Gastroesophageal sphincter (tissue), 4 donors: ENCODE measurements around the gene ATG14. TPM values are rescaled to one million over a fixed set of nuclear protein-coding genes. Genes with fewer than 3 reads are reported as not detected.

Source experiments
- ATAC-seq: fragments of 150-250 bp; one replicate; pipeline ENCODE4 v1.9.1; 2016; ENCODE audit warnings: mild to moderate bottlenecking, moderate library complexity
- H3K27ac ChIP-seq, 4 donors: fragments of 200-600 bp; sonication (generic) in 3 of 4; 1 replicate in 3 of 4; 2 replicates in 1 of 4; pipeline ENCODE4 v1.5.1; 2016 to 2019
- H3K27me3 ChIP-seq: fragments of 200-600 bp; sonication (generic); one replicate; pipeline ENCODE4 v1.5.1; 2019
- H3K36me3 ChIP-seq, 2 donors: fragments of 200-600 bp; sonication (generic); one replicate each; pipeline ENCODE4 v1.5.1; 2019; ENCODE audit warnings: control low read depth in 1 of 2
- H3K4me1 ChIP-seq, 3 donors: fragments of 200-600 bp; sonication (generic); 1 replicate in 2 of 3; 2 replicates in 1 of 3; pipeline ENCODE4 v1.5.1; 2016 to 2019; ENCODE audit warnings: control low read depth in 2 of 3
- H3K4me3 ChIP-seq, 2 donors: fragments of 200-600 bp; sonication (generic); one replicate each; pipeline ENCODE4 v1.5.1; 2019; ENCODE audit warnings: mild to moderate bottlenecking in 1 of 2, moderate library complexity in 1 of 2
- H3K9me3 ChIP-seq, 3 donors: fragments of 200-600 bp; sonication (generic); one replicate each; pipeline ENCODE4 v1.5.1; 2017 to 2019; ENCODE audit warnings: control low read depth in 2 of 3
- CTCF ChIP-seq, 4 experiments: fragments of 200-600 bp in 2 of 4; fragments of 450-650 bp in 2 of 4; sonication (generic) in 1 of 4; IDR thresholded peaks; one replicate each; pipeline ENCODE4 v1.5.1; 2017 to 2019; ENCODE audit warnings: antibody characterized with exemption in 4 of 4, mild to moderate bottlenecking in 2 of 4, moderate library complexity in 2 of 4
- EP300 ChIP-seq: sonication (generic); formaldehyde crosslinking; IDR thresholded peaks from one replicate; pipeline ENCODE4 v1.6.1; 2017; ENCODE audit warnings: antibody characterized with exemption, mild to moderate bottlenecking
- POLR2A ChIP-seq, 2 donors: fragments of 450-650 bp; IDR thresholded peaks; one replicate each; pipeline ENCODE4 v1.6.1; 2017; ENCODE audit warnings: antibody characterized with exemption in 2 of 2, mild to moderate bottlenecking in 2 of 2, moderate library complexity in 1 of 2
- POLR2AphosphoS5 ChIP-seq: sonication (generic); formaldehyde crosslinking; IDR thresholded peaks from one replicate; pipeline ENCODE4 v1.6.1; 2017; ENCODE audit warnings: antibody characterized with exemption
- WGBS, 2 donors: methylation state at CpG; one replicate each; pipeline ENCODE4 v1.1.5; 2018; ENCODE audit warnings: low coverage in 1 of 2; 5-methylcytosine and 5-hydroxymethylcytosine counted together
- total RNA-seq, 4 donors: library from RNA; depleted of rRNA; stranded (reverse); fragments of >200 nt; gene quantifications; one replicate each; pipeline ENCODE4 v1.1.0, GENCODE V29; 2016

Gene ATG14
- total RNA-seq, 4 donors from 2014 or later = 16.4 to 29.9 (median 18.1) TPM

- Histone ChIP-seq H3K4me3 (no peak overlapping the region), H3K36me3 (no peaks in the 10 kb centered on the region), H3K9me3 (no peaks in the 10 kb centered on the region), H3K27ac (no peak overlapping the region), H3K4me1 (peaks cover 0 to 44% (median 10%) of the 10 kb centered on the region in 3 donors), H3K27me3 (no peaks in the 10 kb centered on the region)
- ATAC-seq = no peak
- TF ChIP-seq POLR2A (IDR thresholded peaks at IDR 0.05) (no peak), EP300 (no peak), POLR2AphosphoS5 (no peak)
- WGBS, 2 donors = 73 to 100% methylated on average over 2 of the region's 2 CpGs
Observed at GRCh38 chr14:55450124-55450523, 38.5 kb upstream of the ATG14 start.

DNA sequence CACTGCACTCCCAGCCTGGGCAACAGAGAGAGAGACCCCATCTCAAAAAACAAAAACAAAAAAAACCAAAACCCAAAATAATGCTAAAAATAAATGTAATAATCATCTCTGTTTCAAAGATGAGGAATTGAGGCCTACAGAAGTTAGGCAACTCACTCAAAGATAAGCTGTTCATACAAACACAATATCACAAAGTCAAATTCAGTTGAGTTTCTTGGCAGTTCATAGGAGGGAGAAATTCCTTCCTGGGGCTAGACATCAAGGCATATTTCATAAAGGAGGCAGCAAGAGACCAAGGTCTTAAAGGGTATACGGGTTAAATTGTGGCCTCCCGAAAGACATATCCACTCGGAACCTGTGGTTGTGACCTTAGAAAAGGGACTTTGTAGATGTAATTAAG is 37.5 kb upstream of the ATG14 start:
- H3K9me3 ChIP-seq = no peaks in the 10 kb centered on the region
- H3K4me3 ChIP-seq = no peak overlapping the region
- TF ChIP-seq POLR2AphosphoS5 (no peak), CTCF (IDR thresholded peaks at IDR 0.05) (no peak), POLR2A (IDR thresholded peaks at IDR 0.05) (no peak), EP300 (no peak)
- 63 to 83% methylated on average over 3 of the region's 3 CpGs for WGBS, 2 donors
- H3K36me3 ChIP-seq = no peaks in the 10 kb centered on the region
- H3K27ac ChIP-seq = no peak overlapping the region
- no peaks in the 10 kb centered on the region for H3K27me3 ChIP-seq
- ATAC-seq = no peak
- H3K4me1 ChIP-seq = peaks cover 0 to 34% (median 4%) of the 10 kb centered on the region in 3 donors

DNA sequence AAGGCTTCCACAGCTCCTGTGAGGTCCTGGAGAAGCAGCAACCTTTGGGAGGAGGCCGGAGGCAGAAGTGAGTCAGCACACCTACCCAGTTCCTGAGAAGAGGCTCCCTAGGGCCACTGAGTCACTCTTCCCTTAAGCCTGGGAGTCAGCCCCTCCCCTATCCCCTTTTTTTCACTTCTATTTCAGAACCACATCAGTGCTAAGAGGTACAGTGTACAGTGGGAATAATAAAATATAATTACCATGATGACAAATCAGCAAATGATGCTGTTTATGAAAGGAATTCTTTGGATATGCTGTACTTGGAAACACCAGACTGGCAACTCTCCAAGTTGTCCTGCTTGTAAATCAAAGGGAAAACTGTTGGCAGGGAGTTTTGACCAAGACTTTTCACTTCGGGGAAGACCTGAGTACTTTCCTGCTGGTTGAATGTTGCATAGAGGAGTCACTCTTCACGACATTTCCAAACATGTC is 36.5 kb upstream of the ATG14 start:
- no peaks in the 10 kb centered on the region for H3K9me3 ChIP-seq
- peak; percentile 78 for ATAC-seq
- H3K27me3 ChIP-seq = no peaks in the 10 kb centered on the region
- TF ChIP-seq EP300 (no peak), CTCF (IDR thresholded peaks at IDR 0.05) (no peak), POLR2A (IDR thresholded peaks at IDR 0.05) (no peak), POLR2AphosphoS5 (peak; percentile 69)
- H3K4me1 ChIP-seq = peaks cover 0 to 29% (median 0%) of the 10 kb centered on the region in 3 donors
- H3K4me3 ChIP-seq = no peak overlapping the region
- 20 to 28% methylated on average over 2 to 3 of the region's 3 CpGs for WGBS, 2 donors
- H3K27ac ChIP-seq = peak overlapping the region in 1 of 4 donors; percentile 28
- no peaks in the 10 kb centered on the region for H3K36me3 ChIP-seq

GRCh38 chr14:55446833-55447232 is 35.2 kb upstream of the ATG14 start:
- TF ChIP-seq EP300 (no peak), POLR2AphosphoS5 (no peak)
- WGBS, 2 donors = 49 to 59% methylated on average over 2 of the region's 2 CpGs
- H3K27me3 ChIP-seq = no peaks in the 10 kb centered on the region
- no peak for ATAC-seq
- no peak overlapping the region for H3K27ac ChIP-seq
- peaks cover 0 to 29% (median 0%) of the 10 kb centered on the region in 3 donors for H3K4me1 ChIP-seq
- no peaks in the 10 kb centered on the region for H3K36me3 ChIP-seq
- no peaks in the 10 kb centered on the region for H3K9me3 ChIP-seq
- H3K4me3 ChIP-seq = no peak overlapping the region

DNA sequence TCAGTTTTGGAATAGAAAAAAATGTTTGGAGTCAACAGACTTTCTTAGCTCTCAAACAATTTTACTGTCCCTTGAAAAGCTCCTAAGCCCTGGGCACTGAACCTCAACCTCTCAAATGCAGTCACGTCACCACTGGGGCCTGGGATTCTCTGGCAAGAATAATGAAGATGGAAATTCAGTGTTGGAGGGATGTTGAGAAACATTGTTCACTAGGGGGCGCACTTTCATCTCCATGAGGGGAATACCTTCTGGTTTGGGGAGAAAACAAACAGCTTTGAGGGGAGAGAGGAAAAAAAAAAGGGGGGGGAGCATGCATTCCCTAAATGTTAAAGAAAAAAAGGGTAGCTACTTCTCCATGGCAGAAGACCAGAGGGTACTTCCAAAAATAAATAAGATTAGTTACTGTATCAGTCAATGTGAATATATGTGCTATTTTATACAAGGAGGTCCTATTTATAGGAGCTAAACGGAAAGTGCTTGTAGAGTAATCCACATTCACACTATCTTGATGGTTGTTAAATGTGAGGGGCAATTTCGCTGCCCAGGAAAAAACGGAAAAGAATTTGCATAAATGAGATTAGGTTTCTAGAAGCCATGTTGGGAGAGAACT is 34.6 kb upstream of the ATG14 start:
- Histone ChIP-seq H3K27me3 (peaks cover under 1% of the 10 kb centered on the region), H3K9me3 (no peaks in the 10 kb centered on the region), H3K36me3 (no peaks in the 10 kb centered on the region), H3K4me3 (no peak overlapping the region), H3K4me1 (peaks cover 0 to 26% (median 0%) of the 10 kb centered on the region in 3 donors), H3K27ac (no peak overlapping the region)
- TF ChIP-seq CTCF (IDR thresholded peaks at IDR 0.05) (peak; percentile 41 to 63 (median 49)), POLR2A (IDR thresholded peaks at IDR 0.05) (no peak)
- WGBS, 2 donors = 16 to 25% methylated on average over 5 of the region's 5 CpGs
- no peak for ATAC-seq

GRCh38 chr14:55441286-55441685 is 29.7 kb upstream of the ATG14 start:
- TF ChIP-seq EP300 (no peak), POLR2A (IDR thresholded peaks at IDR 0.05) (no peak), CTCF (IDR thresholded peaks at IDR 0.05) (no peak), POLR2AphosphoS5 (no peak)
- Histone ChIP-seq H3K27ac (no peak overlapping the region), H3K27me3 (peaks cover 31% of the 10 kb centered on the region), H3K4me3 (no peak overlapping the region), H3K36me3 (no peaks in the 10 kb centered on the region), H3K4me1 (peaks cover 0 to 4% (median 0%) of the 10 kb centered on the region in 3 donors), H3K9me3 (no peaks in the 10 kb centered on the region)
- 88 to 95% methylated on average over 5 to 9 of the region's 9 CpGs for WGBS, 2 donors
- ATAC-seq = no peak
